Panc1 (cell line): Measurements from ENCODE around the gene DCLK2. TPM values are rescaled to one million over a fixed set of nuclear protein-coding genes. Genes with fewer than 3 reads are reported as not detected.

ENCODE experiments used
- ATAC-seq: fragments of 200-7000 bp; cut with Tn5 transposase; 2 replicates; pipeline ENCODE4 v1.9.1; 2020; ENCODE audit warnings: mild to moderate bottlenecking, moderate library complexity
- BruUV-seq: library from RNA; stranded (reverse); fragments of 400-500 nt; replicated peaks from 2 replicates; lab custom pipeline; 2021; lab: Mats Ljungman, UMichigan
- CTCF ChIA-PET: fragments of 300-600 bp; sonication (Branson Sonifier 250); formaldehyde crosslinking; loops from one replicate; lab custom pipeline; 2022; ENCODE audit warnings: antibody characterized with exemption; lab: Charles Lee
- POLR2A ChIA-PET: fragments of 300-600 bp; sonication (Branson Sonifier 250); formaldehyde crosslinking; loops from one replicate; lab custom pipeline; 2022; ENCODE audit warnings: antibody characterized with exemption; lab: Charles Lee
- DNase-seq: peaks from one replicate; pipeline ENCODE4 v3.0.0-alpha.2; 2010; ENCODE audit warnings: low read depth, low spot score
- H3K27ac ChIP-seq: 2 replicates; pipeline ENCODE4 v1.5.1; 2011; ENCODE audit warnings: mild to moderate bottlenecking, low read length, inconsistent platforms
- H3K27me3 ChIP-seq: fragments of 200-500 bp; sonication (Bioruptor generic); 2 replicates; pipeline ENCODE4 v1.6.0; 2014; ENCODE audit warnings: low read length, inconsistent platforms; ENCODE audit not compliant: control insufficient read depth, insufficient read depth
- H3K36me3 ChIP-seq: fragments of 200-500 bp; sonication (Bioruptor generic); 2 replicates; pipeline ENCODE4 v1.5.1; 2014; ENCODE audit warnings: inconsistent platforms, mild to moderate bottlenecking, low read length, moderate library complexity; ENCODE audit not compliant: control insufficient read depth, insufficient read depth
- H3K4me1 ChIP-seq: 2 replicates; pipeline ENCODE4 v1.5.1; 2011; ENCODE audit warnings: inconsistent platforms, mild to moderate bottlenecking, low read length, moderate library complexity; ENCODE audit not compliant: control insufficient read depth, insufficient read depth
- H3K4me3 ChIP-seq, 2 experiments: 2 replicates each; pipeline ENCODE4 v1.5.1; 2011 to 2012; ENCODE audit warnings: low read depth in 2 of 2, low read length in 2 of 2, mild to moderate bottlenecking in 2 of 2, inconsistent platforms in 1 of 2, moderate library complexity in 1 of 2
- H3K9me3 ChIP-seq: fragments of 200-500 bp; sonication (Bioruptor generic); 2 replicates; pipeline ENCODE4 v1.5.1; 2014; ENCODE audit warnings: low read depth, mild to moderate bottlenecking, inconsistent platforms, low read length, moderate library complexity; ENCODE audit not compliant: control insufficient read depth, insufficient read depth
- CTCF ChIP-seq: fragments of 450-650 bp; IDR thresholded peaks from 2 replicates; pipeline ENCODE4 v1.5.1; 2017; ENCODE audit warnings: mild to moderate bottlenecking
- POLR2AphosphoS5 ChIP-seq: IDR thresholded peaks from 2 replicates; pipeline ENCODE4 v1.6.1; 2012; ENCODE audit warnings: mild to moderate bottlenecking, low read depth, low read length, moderate library complexity
- REST ChIP-seq, 2 experiments: IDR thresholded peaks; 2 replicates each; pipeline ENCODE4 v1.6.1; 2011 to 2012; ENCODE audit warnings: low read depth in 2 of 2, control low read depth in 1 of 2, low read length in 1 of 2, mild to moderate bottlenecking in 1 of 2, moderate library complexity in 1 of 2; ENCODE audit not compliant: insufficient read depth in 1 of 2
- SIN3A ChIP-seq: IDR thresholded peaks from 2 replicates; pipeline ENCODE4 v1.6.1; 2012; ENCODE audit warnings: low read depth, mild to moderate bottlenecking, low read length, moderate library complexity, borderline replicate concordance; ENCODE audit not compliant: insufficient read depth
- TCF7L2 ChIP-seq: IDR thresholded peaks from 2 replicates; pipeline ENCODE4 v1.6.1; 2011; ENCODE audit warnings: mild to moderate bottlenecking, low read depth, low read length, inconsistent platforms
- in situ Hi-C: cut with HindIII; loops from 2 replicates; pipeline ENCODE4 v1.10.0; 2016; ENCODE audit warnings: low sequenced_read_pairs, low pct_unique_long_range_greater_than_20kb
- intact Hi-C: fragments of 100-400 bp; cut with micrococcal nuclease; formaldehyde crosslinking; loops from one replicate; pipeline ENCODE4 v1.10.0; 2022; ENCODE audit not compliant: unreplicated experiment
- total RNA-seq: library from RNA; stranded (reverse); gene quantifications from one replicate; pipeline ENCODE4 v1.2.1, GENCODE V29; 2021; ENCODE audit not compliant: unreplicated experiment

The DCLK2 gene
- total RNA-seq, 1 experiment from 2014 or later: 9.5 TPM

GRCh38 chr4:150289881-150290280 is 211.6 kb downstream of the DCLK2 start:
- no peak overlapping the region for H3K27ac ChIP-seq
- no peak for DNase-seq
- H3K4me3 ChIP-seq: no peak overlapping the region
- POLR2A ChIA-PET: no interaction called here
- in situ Hi-C loops: no loop called here
- TF ChIP-seq TCF7L2 (no peak), SIN3A (no peak), REST (IDR thresholded peaks at IDR 0.05; ENCODE audit: insufficient read depth in 1 of 2, low read depth in 2 of 2, low read length in 1 of 2) (no peak), POLR2AphosphoS5 (no peak), CTCF (no peak)
- H3K27me3 ChIP-seq: no peaks in the 10 kb centered on the region
- no TSS peak for BruUV-seq
- no peaks in the 10 kb centered on the region for H3K9me3 ChIP-seq
- CTCF ChIA-PET: no interaction called here
- no peaks in the 10 kb centered on the region for H3K4me1 ChIP-seq
- intact Hi-C loops: no loop called here
- no peaks in the 10 kb centered on the region for H3K36me3 ChIP-seq
- ATAC-seq: no peak

- H3K4me3 ChIP-seq: no peak overlapping the region
- H3K9me3 ChIP-seq: no peaks in the 10 kb centered on the region
- TF ChIP-seq TCF7L2 (no peak), CTCF (peak; percentile 66; the same call in 1 of the 2 replicates)
- in situ Hi-C loops (no loop called here), intact Hi-C loops (loop anchor here (2.0 kb wide), 1 partner anchor 569 kb away; no protein-coding TSS in a partner anchor)
- BruUV-seq: no TSS peak
- no peaks in the 10 kb centered on the region for H3K36me3 ChIP-seq
- no peaks in the 10 kb centered on the region for H3K27me3 ChIP-seq
- no peak for DNase-seq
- H3K4me1 ChIP-seq: no peaks in the 10 kb centered on the region
- POLR2A ChIA-PET: no interaction called here
- no peak overlapping the region for H3K27ac ChIP-seq
- CTCF ChIA-PET: no interaction called here
- ATAC-seq: peak; percentile 75; the same call in 1 of the 2 replicates
Observed at GRCh38 chr4:150297861-150298474, 219.7 kb downstream of the DCLK2 start.
